GM18951 (cell line): ENCODE results near the gene PPAN.

Experiments
- POLR2A ChIP-seq: IDR thresholded peaks from 4 replicates; pipeline ENCODE4 v1.6.1; 2011; ENCODE audit warnings: mild to moderate bottlenecking; ENCODE audit not compliant: insufficient read length, insufficient read depth; ENCODE audit errors: extremely low read depth
- in situ Hi-C: fragments of 300-500 bp; cut with MboI; formaldehyde crosslinking; loops from one replicate; pipeline ENCODE4 v1.12.0; 2022; ENCODE audit warnings: low sequenced_read_pairs, mixed read lengths, inconsistent platforms; ENCODE audit not compliant: unreplicated experiment

Gene PPAN

GRCh38 chr19:10133596-10133995 is 27.4 kb downstream of the PPAN start:
- in situ Hi-C loops = no loop called here
- no peak for TF ChIP-seq POLR2A

- TF ChIP-seq POLR2A = no peak
Observed at GRCh38 chr19:10134040-10134439, 27.9 kb downstream of the PPAN start.

GRCh38 chr19:10135551-10136334 is 29.6 kb downstream of the PPAN start:
- in situ Hi-C loops = no loop called here
- TF ChIP-seq POLR2A = no peak

More at GRCh38 chr19:10134040-10134439, 27.9 kb downstream of the PPAN start:
- in situ Hi-C loops = no loop called here

DNA sequence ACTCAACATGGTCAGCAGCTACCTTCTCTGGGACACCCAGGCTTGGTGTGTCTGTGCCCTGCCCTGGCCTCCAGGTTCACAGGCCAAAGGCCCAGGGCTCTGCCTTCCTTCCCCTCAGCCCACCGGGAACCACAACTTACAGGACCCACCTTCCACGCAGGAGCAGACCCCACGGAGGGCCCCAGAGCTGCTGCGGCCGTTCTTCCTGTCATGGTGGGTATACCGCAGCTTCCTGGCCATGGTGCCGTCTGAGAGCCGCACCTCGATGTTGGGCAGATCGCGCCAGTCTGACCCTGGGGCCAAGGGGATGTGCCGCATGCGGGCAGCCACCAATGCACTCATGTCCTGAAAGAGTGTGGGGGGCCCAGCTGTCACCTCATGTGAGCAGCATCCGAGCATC is 30.8 kb downstream of the PPAN start:
- no peak for TF ChIP-seq POLR2A
- in situ Hi-C loops = no loop called here

DNA sequence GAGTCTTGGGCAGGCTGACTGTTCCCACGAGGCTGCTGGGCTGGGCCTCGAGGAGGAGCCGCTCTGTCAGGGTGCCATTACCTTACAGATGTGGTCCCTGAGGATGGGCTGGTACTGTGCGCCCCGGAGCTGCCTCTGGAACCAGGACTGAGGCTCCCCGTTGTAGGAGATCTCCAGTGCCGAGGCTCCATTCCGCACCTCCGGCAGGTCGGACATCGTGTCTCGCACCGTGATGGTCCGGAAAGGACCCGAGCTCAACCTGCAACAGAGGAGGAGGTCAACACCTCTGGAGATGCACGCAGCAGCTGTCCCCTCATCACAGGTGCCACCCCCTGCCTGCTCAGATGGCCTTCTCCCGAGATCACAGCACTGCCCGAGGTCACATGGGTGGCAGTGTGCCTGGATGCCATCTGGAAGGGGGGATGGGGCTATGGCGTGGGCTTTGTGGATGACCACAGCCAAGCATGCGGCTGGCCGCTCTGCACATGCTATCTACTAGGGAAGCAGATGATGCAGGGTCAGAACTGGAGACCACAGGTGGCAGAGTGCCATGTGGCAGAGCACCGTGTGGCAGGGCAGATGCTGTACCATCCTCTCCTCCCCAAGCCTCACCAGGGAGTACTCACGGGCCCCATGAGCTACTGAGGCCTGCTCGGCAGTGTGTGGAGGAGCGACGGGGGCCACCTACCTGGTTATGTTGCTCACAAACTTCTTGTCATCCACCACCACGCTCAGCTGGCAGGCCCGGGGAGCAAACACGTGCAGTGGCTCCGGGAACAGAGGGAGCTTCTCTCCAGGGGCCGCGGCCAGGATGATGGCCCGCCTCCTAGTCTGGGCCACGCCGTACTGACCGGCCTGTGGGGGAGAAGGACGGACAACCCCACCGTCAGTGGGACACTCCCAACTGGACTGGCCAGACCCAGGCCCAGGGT is 31.9 kb downstream of the PPAN start:
- in situ Hi-C loops = no loop called here
- TF ChIP-seq POLR2A = no peak

- no peak for TF ChIP-seq POLR2A
- in situ Hi-C loops = no loop called here
Observed at GRCh38 chr19:10138879-10139795, 33.0 kb downstream of the PPAN start.

- in situ Hi-C loops = no loop called here
- no peak for TF ChIP-seq POLR2A
Observed at GRCh38 chr19:10139952-10140351, 33.8 kb downstream of the PPAN start.

GRCh38 chr19:10141479-10141878 is 35.3 kb downstream of the PPAN start:
- no peak for TF ChIP-seq POLR2A
- in situ Hi-C loops = no loop called here

- in situ Hi-C loops = no loop called here
- TF ChIP-seq POLR2A = no peak
Observed at GRCh38 chr19:10141973-10142372, 35.8 kb downstream of the PPAN start.

DNA sequence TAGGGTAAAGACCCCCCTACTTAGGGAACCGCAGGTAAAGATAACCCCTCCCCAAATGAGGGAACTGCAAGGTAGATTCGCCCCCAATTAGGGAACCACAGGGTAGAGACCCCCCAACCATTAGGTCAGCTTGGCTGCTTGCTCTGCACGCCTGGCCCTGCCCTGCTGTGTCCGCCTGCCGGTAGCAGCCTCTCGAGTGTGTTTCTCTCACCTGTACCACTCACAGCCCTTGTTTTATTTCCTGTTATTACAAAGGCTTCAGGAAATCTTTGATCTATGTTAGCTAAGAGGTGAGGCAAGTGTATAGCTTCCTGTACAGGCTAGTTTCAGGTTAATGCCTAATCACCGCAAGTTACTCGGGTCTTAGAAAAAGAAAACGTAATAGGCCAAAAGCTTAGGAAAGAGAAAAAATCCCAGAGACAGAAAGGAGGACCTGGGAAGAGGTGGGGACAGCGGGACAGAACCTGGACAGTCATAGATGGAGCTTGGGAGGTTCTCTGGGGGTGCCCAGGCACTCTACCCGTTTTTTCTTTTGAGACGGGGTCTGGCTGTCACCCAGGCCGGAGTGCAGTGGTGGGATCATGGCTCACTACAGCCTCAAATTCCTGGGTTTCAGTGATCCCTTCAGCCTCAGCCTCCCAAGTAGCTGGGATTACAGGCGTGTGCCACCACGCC is 36.7 kb downstream of the PPAN start:
- no peak for TF ChIP-seq POLR2A
- in situ Hi-C loops = no loop called here

GRCh38 chr19:10143681-10144080 is 37.5 kb downstream of the PPAN start:
- in situ Hi-C loops = no loop called here
- TF ChIP-seq POLR2A = no peak

DNA sequence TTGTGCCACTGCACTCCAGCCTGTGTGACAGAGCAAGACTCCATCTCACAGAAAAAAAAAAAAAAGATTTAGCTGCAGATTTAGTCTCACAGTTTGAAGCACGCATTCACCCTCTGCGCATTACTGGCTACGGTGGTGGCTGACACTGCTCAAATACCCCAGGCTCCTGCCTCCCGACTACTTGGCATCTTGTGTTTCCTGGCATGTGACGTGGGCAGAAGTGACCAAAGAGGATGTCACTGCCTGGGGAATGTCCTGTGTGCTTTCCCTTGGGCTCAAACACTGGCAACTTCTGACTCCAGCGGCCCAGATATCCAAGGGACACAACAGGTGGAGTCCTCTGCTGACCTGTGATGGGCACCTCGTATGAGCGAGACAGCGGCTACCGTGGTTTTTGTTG is 38.2 kb downstream of the PPAN start:
- TF ChIP-seq POLR2A = no peak
- in situ Hi-C loops = no loop called here

GRCh38 chr19:10145031-10145430 is 38.9 kb downstream of the PPAN start:
- in situ Hi-C loops = no loop called here
- TF ChIP-seq POLR2A = no peak

- no peak for TF ChIP-seq POLR2A
- in situ Hi-C loops = no loop called here
Observed at GRCh38 chr19:10146142-10146541, 40.0 kb downstream of the PPAN start.
